HG02852 (cell line): ENCODE measurements around the gene APOL5.
"Not testable (repeated sequence)": the region's sequence is repeated elsewhere in the genome, so short reads cannot be mapped to it uniquely, and the experiment has no call there.

Source experiments
- ATAC-seq: cut with Tn5 transposase; IDR thresholded peaks from one replicate; pipeline ENCODE4 v1.9.1; 2021; ENCODE audit warnings: mild to moderate bottlenecking, moderate library complexity; ENCODE audit not compliant: unreplicated experiment

APOL5 gene

GRCh38 chr22:35717572-35717971, at the start of gene APOL5:
Gene APOL5 (plus strand): TSS chr22:35717872. CDS start chr22:35717872, 0 bp downstream.
- ATAC-seq, result no peak

GRCh38 chr22:35674335-35674734, 43.3 kb upstream of the APOL5 start:
- no peak for ATAC-seq

- ATAC-seq, result not testable (repeated sequence)
Measured at GRCh38 chr22:35676065-35676464, 41.6 kb upstream of the APOL5 start.

- no peak for ATAC-seq
Measured at GRCh38 chr22:35677460-35678187, 40.0 kb upstream of the APOL5 start.

GRCh38 chr22:35678836-35679235, 38.8 kb upstream of the APOL5 start:
- ATAC-seq, result no peak

GRCh38 chr22:35679492-35679891, 38.2 kb upstream of the APOL5 start:
- not testable (repeated sequence) for ATAC-seq

- ATAC-seq, result no peak
Measured at GRCh38 chr22:35681454-35682052, 36.1 kb upstream of the APOL5 start.

- no peak for ATAC-seq
Measured at GRCh38 chr22:35683560-35683959, 34.1 kb upstream of the APOL5 start.

GRCh38 chr22:35684270-35684700, 33.4 kb upstream of the APOL5 start:
- no peak for ATAC-seq

GRCh38 chr22:35684732-35685131, 32.9 kb upstream of the APOL5 start:
- ATAC-seq, result no peak

- ATAC-seq, result no peak
Measured at GRCh38 chr22:35685731-35686130, 31.9 kb upstream of the APOL5 start.

GRCh38 chr22:35686298-35686697, 31.4 kb upstream of the APOL5 start:
- no peak for ATAC-seq

GRCh38 chr22:35687461-35687860, 30.2 kb upstream of the APOL5 start:
- ATAC-seq, result no peak

GRCh38 chr22:35688913-35689675, 28.6 kb upstream of the APOL5 start:
- no peak for ATAC-seq

GRCh38 chr22:35690001-35690400, 27.7 kb upstream of the APOL5 start:
- ATAC-seq, result no peak

GRCh38 chr22:35695202-35695601, 22.5 kb upstream of the APOL5 start:
- no peak for ATAC-seq

GRCh38 chr22:35697142-35697541, 20.5 kb upstream of the APOL5 start:
- no peak for ATAC-seq

- not testable (repeated sequence) for ATAC-seq
Measured at GRCh38 chr22:35699852-35700251, 17.8 kb upstream of the APOL5 start.

GRCh38 chr22:35703861-35704584, 13.6 kb upstream of the APOL5 start:
- ATAC-seq, result no peak

GRCh38 chr22:35705141-35705540, 12.5 kb upstream of the APOL5 start:
- no peak for ATAC-seq

GRCh38 chr22:35708453-35708852, 9.2 kb upstream of the APOL5 start:
- no peak for ATAC-seq
